ENCODE measurements around the gene RTN4RL1. TPM values are rescaled to one million over a fixed set of nuclear protein-coding genes. Genes with fewer than 3 reads are reported as not detected.

Gene RTN4RL1
- total RNA-seq, 4 donors from 2014 or later = 16.4 to 24.8 (median 21.6) TPM

DNA sequence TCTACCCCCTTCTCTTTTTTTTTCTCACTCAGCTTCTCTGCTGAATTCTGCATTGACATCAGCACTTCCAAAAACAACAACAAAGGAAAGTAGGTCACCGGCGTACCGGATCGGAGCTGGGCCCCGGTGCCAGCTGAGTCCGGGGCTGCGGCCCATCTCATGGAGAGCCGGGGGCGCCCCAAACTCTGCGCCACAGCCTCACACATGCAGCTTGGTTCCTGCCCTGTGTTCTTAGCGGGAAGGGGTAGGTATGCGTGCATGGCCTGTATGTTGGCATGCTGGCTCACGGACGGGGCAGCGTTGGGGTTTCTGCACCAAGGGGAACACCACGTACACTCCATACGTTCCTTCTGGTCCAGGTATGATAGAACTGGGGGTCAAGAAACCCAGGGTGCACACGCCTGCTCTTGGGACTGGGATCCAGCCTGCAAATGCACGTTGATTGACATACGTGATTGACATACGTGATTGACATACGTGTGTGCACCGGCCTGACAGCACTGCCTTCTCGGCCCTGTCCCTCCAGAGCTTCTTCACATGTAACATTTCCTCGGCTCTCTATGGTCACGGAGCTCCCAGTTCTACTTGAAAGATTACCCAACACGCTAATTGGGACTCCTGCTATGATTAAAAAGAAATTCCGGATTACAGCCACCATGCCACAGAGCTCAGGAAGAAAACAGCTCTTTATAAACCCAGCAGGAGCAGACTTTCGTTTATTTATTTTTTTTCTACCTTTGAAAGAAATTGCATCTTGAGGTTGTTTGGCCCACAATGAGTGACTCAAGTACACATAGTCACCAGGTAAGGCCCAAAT lies 106.6 kb downstream of the RTN4RL1 start:
- no peak overlapping the region for H3K27ac ChIP-seq

DNA sequence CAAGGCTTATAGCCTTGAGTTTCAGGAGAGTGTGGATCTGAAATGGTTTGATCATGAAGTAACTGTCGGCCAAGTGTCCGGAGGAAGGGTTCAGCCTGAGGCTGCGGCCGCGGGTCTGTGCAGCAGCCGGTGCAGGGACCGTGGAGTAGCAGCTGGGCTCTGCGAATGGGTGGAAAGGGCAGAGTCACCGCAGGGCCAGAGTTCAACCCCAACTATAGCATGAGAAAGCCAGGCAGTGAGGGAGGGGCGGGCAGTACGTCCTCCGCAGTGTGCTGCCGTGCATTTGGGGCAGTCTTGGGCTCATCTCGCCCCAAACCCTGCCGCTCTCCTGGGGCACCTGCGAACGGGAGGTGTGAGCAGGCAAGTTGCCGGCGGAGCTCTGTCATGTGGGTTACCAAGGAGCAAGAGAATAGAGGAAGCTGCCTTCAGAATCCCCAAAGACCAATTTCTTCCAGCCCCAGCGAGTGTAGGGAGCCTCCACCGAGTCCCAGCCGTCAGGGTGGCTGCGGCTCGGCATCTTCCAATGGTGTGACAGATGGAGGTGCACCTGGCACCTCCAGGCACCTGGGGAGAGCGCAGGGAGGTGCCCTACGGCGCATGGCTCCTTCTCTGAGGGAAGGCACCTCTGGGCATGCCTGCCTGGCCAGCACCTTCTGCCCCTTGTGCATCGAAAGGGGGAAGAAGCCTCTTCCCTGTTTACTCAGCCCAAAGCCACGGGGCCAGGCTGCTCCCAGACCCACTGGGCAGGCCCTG lies 108.0 kb downstream of the RTN4RL1 start:
- Histone ChIP-seq H3K27ac (no peak overlapping the region), H3K36me3 (no peaks in the 10 kb centered on the region), H3K4me1 (no peaks in the 10 kb centered on the region), H3K27me3 (peaks cover 22% of the 10 kb centered on the region), H3K4me3 (no peak overlapping the region), H3K9me3 (no peaks in the 10 kb centered on the region)
- DNase-seq (ENCODE audit: low spot score in 2 of 2) = no peak
- no peak for TF ChIP-seq EP300 (IDR thresholded peaks at IDR 0.05)
- no peak for TF ChIP-seq POLR2AphosphoS5 (IDR thresholded peaks at IDR 0.05)
- TF ChIP-seq, protein P1, sequence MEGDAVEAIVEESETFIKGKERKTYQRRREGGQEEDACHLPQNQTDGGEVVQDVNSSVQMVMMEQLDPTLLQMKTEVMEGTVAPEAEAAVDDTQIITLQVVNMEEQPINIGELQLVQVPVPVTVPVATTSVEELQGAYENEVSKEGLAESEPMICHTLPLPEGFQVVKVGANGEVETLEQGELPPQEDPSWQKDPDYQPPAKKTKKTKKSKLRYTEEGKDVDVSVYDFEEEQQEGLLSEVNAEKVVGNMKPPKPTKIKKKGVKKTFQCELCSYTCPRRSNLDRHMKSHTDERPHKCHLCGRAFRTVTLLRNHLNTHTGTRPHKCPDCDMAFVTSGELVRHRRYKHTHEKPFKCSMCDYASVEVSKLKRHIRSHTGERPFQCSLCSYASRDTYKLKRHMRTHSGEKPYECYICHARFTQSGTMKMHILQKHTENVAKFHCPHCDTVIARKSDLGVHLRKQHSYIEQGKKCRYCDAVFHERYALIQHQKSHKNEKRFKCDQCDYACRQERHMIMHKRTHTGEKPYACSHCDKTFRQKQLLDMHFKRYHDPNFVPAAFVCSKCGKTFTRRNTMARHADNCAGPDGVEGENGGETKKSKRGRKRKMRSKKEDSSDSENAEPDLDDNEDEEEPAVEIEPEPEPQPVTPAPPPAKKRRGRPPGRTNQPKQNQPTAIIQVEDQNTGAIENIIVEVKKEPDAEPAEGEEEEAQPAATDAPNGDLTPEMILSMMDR (IDR thresholded peaks at IDR 0.05) = no peak
- TF ChIP-seq POLR2A (IDR thresholded peaks at IDR 0.05) = no peak
- WGBS = 79% methylated on average over 26 of the region's 29 CpGs

More for the DNA sequence above, 106.6 kb downstream of the RTN4RL1 start:
- no peaks in the 10 kb centered on the region for H3K4me1 ChIP-seq
- no peaks in the 10 kb centered on the region for H3K9me3 ChIP-seq
- TF ChIP-seq POLR2AphosphoS5 (IDR thresholded peaks at IDR 0.05) = no peak
- TF ChIP-seq, protein P1 (IDR thresholded peaks at IDR 0.05) = no peak
- TF ChIP-seq EP300 (IDR thresholded peaks at IDR 0.05) = no peak
- no peak for TF ChIP-seq POLR2A (IDR thresholded peaks at IDR 0.05)
- WGBS = 91% methylated on average over 29 of the region's 29 CpGs
- DNase-seq (ENCODE audit: low spot score in 2 of 2) = no peak
- no peaks in the 10 kb centered on the region for H3K36me3 ChIP-seq
- no peak overlapping the region for H3K4me3 ChIP-seq
- H3K27me3 ChIP-seq = peaks cover 8% of the 10 kb centered on the region

DNA sequence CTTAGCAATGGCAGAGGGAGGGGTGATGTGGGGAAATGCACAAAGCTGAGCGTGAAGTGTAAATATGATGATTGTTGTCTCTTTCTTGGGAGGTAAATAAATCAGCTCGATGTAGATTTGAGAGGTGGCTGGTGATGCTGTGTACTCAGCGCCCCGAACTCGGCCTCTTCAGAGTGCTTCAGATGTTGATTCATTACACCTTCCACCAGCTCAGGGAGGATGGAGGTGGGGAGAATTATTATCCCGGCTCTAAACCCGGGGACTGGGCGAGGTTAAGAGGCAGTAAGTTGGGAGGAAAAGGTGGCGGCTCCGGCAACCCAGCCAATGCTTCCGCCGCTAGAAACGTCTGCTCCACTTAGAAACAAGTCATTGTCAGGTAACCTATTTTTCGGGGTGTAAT lies 108.8 kb downstream of the RTN4RL1 start:
- WGBS = 70% methylated on average over 14 of the region's 14 CpGs
- H3K4me3 ChIP-seq = no peak overlapping the region
- H3K4me1 ChIP-seq = no peaks in the 10 kb centered on the region
- H3K27ac ChIP-seq = no peak overlapping the region
- H3K27me3 ChIP-seq = peaks cover 30% of the 10 kb centered on the region
- no peaks in the 10 kb centered on the region for H3K9me3 ChIP-seq
- TF ChIP-seq, protein P1 (IDR thresholded peaks at IDR 0.05) = no peak
- TF ChIP-seq POLR2A (IDR thresholded peaks at IDR 0.05) (no peak), POLR2AphosphoS5 (IDR thresholded peaks at IDR 0.05) (no peak)
- H3K36me3 ChIP-seq = no peaks in the 10 kb centered on the region
- DNase-seq (ENCODE audit: low spot score in 2 of 2) = no peak

DNA sequence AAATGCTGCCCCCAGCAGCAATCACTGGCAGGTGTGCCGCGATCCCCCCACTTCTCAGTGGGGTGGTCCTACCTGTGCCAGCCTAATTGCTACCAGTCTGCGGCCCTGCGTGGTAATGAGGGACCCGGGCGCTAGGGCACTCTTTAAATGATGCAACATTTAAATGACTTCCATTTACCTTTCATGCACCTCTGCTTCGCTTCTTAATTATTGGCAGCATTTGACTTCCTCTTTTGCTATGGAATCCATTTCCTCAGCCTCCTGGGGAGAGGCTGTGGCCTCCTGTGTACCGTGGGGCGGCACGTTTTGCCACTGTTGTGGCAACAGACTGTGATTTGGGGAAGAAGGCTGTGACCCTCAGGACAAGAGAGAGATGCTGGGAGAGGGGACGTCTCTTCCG lies 109.2 kb downstream of the RTN4RL1 start:
- no peak for DNase-seq (ENCODE audit: low spot score in 2 of 2)

More for the DNA sequence above, 109.2 kb downstream of the RTN4RL1 start:
- no peaks in the 10 kb centered on the region for H3K4me1 ChIP-seq
- no peaks in the 10 kb centered on the region for H3K9me3 ChIP-seq
- WGBS = 75% methylated on average over 12 of the region's 12 CpGs
- no peak overlapping the region for H3K27ac ChIP-seq
- H3K4me3 ChIP-seq = no peak overlapping the region
- no peaks in the 10 kb centered on the region for H3K36me3 ChIP-seq
- TF ChIP-seq POLR2AphosphoS5 (IDR thresholded peaks at IDR 0.05) = no peak
- TF ChIP-seq, protein P1 (IDR thresholded peaks at IDR 0.05) = no peak
- TF ChIP-seq EP300 (IDR thresholded peaks at IDR 0.05) = no peak
- TF ChIP-seq POLR2A (IDR thresholded peaks at IDR 0.05) = no peak
- H3K27me3 ChIP-seq = peaks cover 32% of the 10 kb centered on the region

Measured in suprapubic skin (tissue), 4 donors.